OCI-LY1 (cell line): ENCODE data around the gene ACVR2B.
"Not testable (repeated sequence)": the region's sequence is repeated elsewhere in the genome, so short reads cannot be mapped to it uniquely, and the experiment has no call there.

Experiments
- H2AFZ ChIP-seq: fragments of 200-600 bp; sonication (generic), shearing (Covaris generic); 2 replicates; pipeline ENCODE4 v1.6.0; 2014; ENCODE audit warnings: antibody characterized with exemption, mild to moderate bottlenecking, low read length
- H3F3A ChIP-seq: fragments of 200-600 bp; sonication (generic), shearing (Covaris generic); 2 replicates; pipeline ENCODE4 v1.6.0; 2014; ENCODE audit warnings: mild to moderate bottlenecking, antibody characterized with exemption, low read length, moderate library complexity; ENCODE audit not compliant: insufficient read depth
- H3K27ac ChIP-seq: fragments of 200-600 bp; sonication (generic); 2 replicates; pipeline ENCODE4 v1.5.1; 2014; ENCODE audit warnings: low read length, mixed run types, mild to moderate bottlenecking, low read depth; ENCODE audit not compliant: poor library complexity, severe bottlenecking
- H3K27me3 ChIP-seq: fragments of 200-600 bp; sonication (generic); 2 replicates; pipeline ENCODE4 v1.6.0; 2014; ENCODE audit warnings: antibody characterized with exemption, mild to moderate bottlenecking, low read length, moderate library complexity; ENCODE audit not compliant: insufficient read depth
- H3K36me3 ChIP-seq: fragments of 200-600 bp; sonication (generic); 2 replicates; pipeline ENCODE4 v1.6.1; 2014; ENCODE audit warnings: mild to moderate bottlenecking, antibody characterized with exemption, low read length, moderate library complexity, mixed read lengths; ENCODE audit not compliant: insufficient read depth
- H3K4me1 ChIP-seq: fragments of 200-600 bp; sonication (generic); 2 replicates; pipeline ENCODE4 v1.5.1; 2014; ENCODE audit warnings: mild to moderate bottlenecking, low read length, moderate library complexity; ENCODE audit not compliant: insufficient read depth, severe bottlenecking
- H3K4me2 ChIP-seq: fragments of 200-600 bp; sonication (generic), shearing (Covaris generic); 2 replicates; pipeline ENCODE4 v1.6.1; 2014; ENCODE audit warnings: low read length
- H3K4me3 ChIP-seq: fragments of 200-600 bp; sonication (generic); 2 replicates; pipeline ENCODE4 v1.5.1; 2014; ENCODE audit warnings: low read length, low read depth, mild to moderate bottlenecking, mixed read lengths; ENCODE audit not compliant: poor library complexity, severe bottlenecking
- H3K79me2 ChIP-seq: fragments of 200-600 bp; shearing (Covaris generic); 2 replicates; pipeline ENCODE4 v1.6.1; 2016; ENCODE audit warnings: mixed run types, low read length, mixed read lengths; ENCODE audit not compliant: insufficient read depth
- H3K9ac ChIP-seq: fragments of 200-600 bp; sonication (generic), shearing (Covaris generic); 2 replicates; pipeline ENCODE4 v1.6.1; 2014; ENCODE audit warnings: mild to moderate bottlenecking, low read length, mixed read lengths
- H3K9me2 ChIP-seq: fragments of 200-600 bp; sonication (generic), shearing (Covaris generic); 2 replicates; pipeline ENCODE4 v1.6.1; 2014; ENCODE audit warnings: low read depth, mild to moderate bottlenecking, low read length, mixed read lengths
- H3K9me3 ChIP-seq: fragments of 200-600 bp; shearing (Covaris generic); 2 replicates; pipeline ENCODE4 v1.6.1; 2014; ENCODE audit warnings: low read length, mixed read lengths
- H4K20me1 ChIP-seq: fragments of 200-600 bp; sonication (generic), shearing (Covaris generic); 2 replicates; pipeline ENCODE4 v1.6.0; 2016; ENCODE audit warnings: mild to moderate bottlenecking, low read length; ENCODE audit not compliant: insufficient read depth
- EZH2 ChIP-seq: fragments of 200-600 bp; sonication (generic), shearing (Covaris generic); IDR thresholded peaks from 2 replicates; pipeline ENCODE4 v1.8.0; 2017; ENCODE audit warnings: borderline replicate concordance, mixed run types, mild to moderate bottlenecking, antibody characterized with exemption, low read length, moderate library complexity, mixed read lengths
- TF ChIP-seq, protein P1 (sequence below): fragments of 200-600 bp; sonication (generic), shearing (Covaris generic); IDR thresholded peaks from 2 replicates; pipeline ENCODE4 v1.5.1; 2017; ENCODE audit warnings: mild to moderate bottlenecking, antibody characterized with exemption, low read length, moderate library complexity, mixed read lengths

The ACVR2B gene

GRCh38 chr3:38453075-38453912 lies at the start of gene ACVR2B:
ACVR2B (plus strand) TSS chr3:38453890; CDS start chr3:38454323, 433 bp downstream.
- Histone ChIP-seq H3K4me2 (peak within 1 kb of the TSS; percentile 80), H3F3A (no peaks in the 10 kb centered on the region), H3K27me3 (no peaks in the 10 kb centered on the region), H3K9me2 (no peaks in the 10 kb centered on the region), H3K79me2 (no peaks in the 10 kb centered on the region), H2AFZ (no peak within 1 kb of the TSS), H4K20me1 (no peaks in the 10 kb centered on the region), H3K9ac (peak within 1 kb of the TSS; percentile 57; the same call in 1 of the 2 replicates), H3K4me1 (peaks cover 15% of the 10 kb centered on the region), H3K9me3 (no peaks in the 10 kb centered on the region), H3K27ac (no peak within 1 kb of the TSS), H3K4me3 (peak within 1 kb of the TSS; percentile 64), H3K36me3 (no peaks in the 10 kb centered on the region)
- TF ChIP-seq, protein P1, sequence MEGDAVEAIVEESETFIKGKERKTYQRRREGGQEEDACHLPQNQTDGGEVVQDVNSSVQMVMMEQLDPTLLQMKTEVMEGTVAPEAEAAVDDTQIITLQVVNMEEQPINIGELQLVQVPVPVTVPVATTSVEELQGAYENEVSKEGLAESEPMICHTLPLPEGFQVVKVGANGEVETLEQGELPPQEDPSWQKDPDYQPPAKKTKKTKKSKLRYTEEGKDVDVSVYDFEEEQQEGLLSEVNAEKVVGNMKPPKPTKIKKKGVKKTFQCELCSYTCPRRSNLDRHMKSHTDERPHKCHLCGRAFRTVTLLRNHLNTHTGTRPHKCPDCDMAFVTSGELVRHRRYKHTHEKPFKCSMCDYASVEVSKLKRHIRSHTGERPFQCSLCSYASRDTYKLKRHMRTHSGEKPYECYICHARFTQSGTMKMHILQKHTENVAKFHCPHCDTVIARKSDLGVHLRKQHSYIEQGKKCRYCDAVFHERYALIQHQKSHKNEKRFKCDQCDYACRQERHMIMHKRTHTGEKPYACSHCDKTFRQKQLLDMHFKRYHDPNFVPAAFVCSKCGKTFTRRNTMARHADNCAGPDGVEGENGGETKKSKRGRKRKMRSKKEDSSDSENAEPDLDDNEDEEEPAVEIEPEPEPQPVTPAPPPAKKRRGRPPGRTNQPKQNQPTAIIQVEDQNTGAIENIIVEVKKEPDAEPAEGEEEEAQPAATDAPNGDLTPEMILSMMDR = no peak
- TF ChIP-seq EZH2 = no peak

- no peaks in the 10 kb centered on the region for H4K20me1 ChIP-seq
- no peaks in the 10 kb centered on the region for H3K9me2 ChIP-seq
- H3K4me3 ChIP-seq = no peak overlapping the region
- no peaks in the 10 kb centered on the region for H3K9me3 ChIP-seq
- no peaks in the 10 kb centered on the region for H3K79me2 ChIP-seq
- no peak overlapping the region for H3K9ac ChIP-seq
- H3K27me3 ChIP-seq = no peaks in the 10 kb centered on the region
- no peaks in the 10 kb centered on the region for H3K4me1 ChIP-seq
- no peak overlapping the region for H3K27ac ChIP-seq
- no peaks in the 10 kb centered on the region for H3F3A ChIP-seq
- no peak overlapping the region for H2AFZ ChIP-seq
- TF ChIP-seq, protein P1 = no peak
- TF ChIP-seq EZH2 = no peak
- peaks cover 40% of the 10 kb centered on the region for H3K36me3 ChIP-seq
- H3K4me2 ChIP-seq = no peak overlapping the region
Observed at GRCh38 chr3:38404286-38404685, 49.4 kb upstream of the ACVR2B start.

DNA sequence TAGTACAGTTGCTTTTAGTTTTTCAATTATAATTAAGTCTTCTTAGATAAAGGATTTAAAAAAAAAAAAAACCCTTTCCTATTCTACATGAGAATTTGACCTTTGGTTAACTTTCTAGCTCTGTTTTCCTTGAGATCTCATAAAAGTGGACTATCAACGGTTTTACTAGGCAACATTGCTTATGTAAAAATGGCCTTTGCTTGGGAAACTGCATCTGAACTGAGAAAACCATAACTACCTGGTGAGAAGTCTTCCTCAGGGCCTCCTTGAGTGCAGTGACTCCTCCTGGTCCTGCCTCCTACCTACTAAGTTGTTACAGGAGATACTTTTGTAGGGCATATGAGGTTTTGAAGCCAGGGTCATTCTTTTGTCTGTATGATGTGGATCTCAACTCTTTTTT lies 42.1 kb upstream of the ACVR2B start:
- no peak overlapping the region for H3K4me3 ChIP-seq
- H3F3A ChIP-seq = no peaks in the 10 kb centered on the region
- no peaks in the 10 kb centered on the region for H4K20me1 ChIP-seq
- H3K9ac ChIP-seq = no peak overlapping the region
- H3K27ac ChIP-seq = no peak overlapping the region
- no peaks in the 10 kb centered on the region for H3K36me3 ChIP-seq
- H3K79me2 ChIP-seq = no peaks in the 10 kb centered on the region
- TF ChIP-seq, protein P1 = no peak
- no peak for TF ChIP-seq EZH2
- no peaks in the 10 kb centered on the region for H3K4me1 ChIP-seq
- H3K9me3 ChIP-seq = no peaks in the 10 kb centered on the region
- H3K4me2 ChIP-seq = no peak overlapping the region
- no peaks in the 10 kb centered on the region for H3K9me2 ChIP-seq
- no peak overlapping the region for H2AFZ ChIP-seq
- H3K27me3 ChIP-seq = no peaks in the 10 kb centered on the region

DNA sequence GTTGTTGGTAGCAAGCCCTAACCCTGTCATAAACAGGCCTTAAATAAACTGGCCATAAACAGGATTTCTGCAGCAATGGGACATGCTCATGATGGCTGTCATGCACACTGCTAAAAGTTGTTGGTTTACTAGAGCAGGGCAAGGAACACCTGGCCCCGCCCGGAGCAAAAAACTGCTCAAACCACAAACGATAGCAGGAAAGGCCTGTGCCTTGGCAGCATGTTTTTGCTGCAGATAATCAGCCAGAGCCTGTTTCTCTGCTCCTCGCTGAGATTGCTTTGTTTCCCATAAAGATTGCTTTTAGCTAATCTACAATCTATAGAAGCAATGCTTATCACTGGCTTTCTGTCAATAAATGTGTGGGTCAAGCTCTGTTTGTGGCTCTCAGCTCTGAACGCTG lies 32.9 kb upstream of the ACVR2B start:
- H3K9me2 ChIP-seq, H3K4me3 ChIP-seq, H3K4me2 ChIP-seq, H3K27ac ChIP-seq, H3K27me3 ChIP-seq, H4K20me1 ChIP-seq, H3K4me1 ChIP-seq, H3K79me2 ChIP-seq, H2AFZ ChIP-seq, H3F3A ChIP-seq, H3K36me3 ChIP-seq, H3K9me3 ChIP-seq, H3K9ac ChIP-seq: not testable (repeated sequence)
